ENCODE data around the gene SCN1A.

GRCh38 chr2:166135849-166136258, 8.0 kb upstream of the SCN1A start:
- TF ChIP-seq CBX5 (IDR thresholded peaks at IDR 0.05; ENCODE audit: low read depth) (no peak), YY1 (IDR thresholded peaks at IDR 0.05; ENCODE audit: low read depth, low read length) (no peak), E2F8 (IDR thresholded peaks at IDR 0.05; ENCODE audit: low read depth, partially characterized antibody) (no peak), CTCF (IDR thresholded peaks at IDR 0.05 in 2 of 3, conservative IDR thresholded peaks at IDR 0.05 in 1 of 3; ENCODE audit: control insufficient read depth in 2 of 3, extremely low read depth in 1 of 3, insufficient read depth in 1 of 3, low read depth in 3 of 3, low read length in 3 of 3) (no peak), IRF4 (IDR thresholded peaks at IDR 0.05; ENCODE audit: low read depth, low read length) (no peak), EZH2 (IDR thresholded peaks at IDR 0.05; ENCODE audit: borderline replicate concordance, control insufficient read depth, low read depth, low read length) (no peak), CREB1 (IDR thresholded peaks at IDR 0.05; ENCODE audit: low read depth) (no peak)

Measured in GM12878 (cell line).